NCI-H460 (cell line): ENCODE data around the gene PC. TPM values are rescaled to one million over a fixed set of nuclear protein-coding genes. Genes with fewer than 3 reads are reported as not detected.

Source experiments
- DNase-seq: peaks from one replicate; pipeline ENCODE4 v3.0.0-alpha.2; 2016; ENCODE audit warnings: low read depth; ENCODE audit errors: extremely low read depth
- total RNA-seq: library from RNA; depleted of rRNA; stranded (reverse); fragments of >200 nt; shearing (Covaris generic); gene quantifications from 2 replicates; pipeline ENCODE4 v1.2.3, GENCODE V29; 2014

PC gene
- total RNA-seq, 1 experiment from 2014 or later: 22.2 TPM

DNA sequence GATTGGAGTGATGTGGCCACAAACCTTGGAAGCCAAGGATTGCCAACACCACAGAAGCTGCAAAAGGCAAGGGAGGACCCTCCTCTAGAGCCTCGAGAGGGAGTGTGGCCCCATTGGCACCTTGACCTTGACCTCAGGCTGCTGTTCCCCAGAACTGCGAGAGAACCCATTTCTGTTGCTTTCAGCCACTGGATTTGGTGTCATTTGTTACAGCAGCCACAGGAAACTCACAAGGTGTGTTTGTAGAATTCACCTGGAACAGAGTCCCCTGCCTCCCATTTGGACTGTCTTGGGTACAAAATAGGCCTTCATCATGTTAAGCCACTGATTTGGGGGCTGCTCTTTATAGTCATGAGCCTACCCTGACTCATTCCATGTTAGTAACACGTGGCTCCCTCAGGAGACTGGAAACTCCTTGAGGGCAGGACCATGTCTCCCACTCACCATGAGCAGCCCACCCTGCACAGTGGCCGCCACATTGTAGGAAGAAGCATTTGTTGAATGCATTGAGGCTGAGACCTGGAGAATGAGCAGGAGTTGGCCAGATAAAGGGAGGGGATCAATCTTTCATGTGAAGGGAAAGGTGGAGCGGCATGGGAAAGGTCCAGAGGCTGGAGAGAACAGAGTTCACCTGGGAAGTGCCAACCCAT lies 25.2 kb upstream of the PC start:
- DNase-seq: no peak

DNA sequence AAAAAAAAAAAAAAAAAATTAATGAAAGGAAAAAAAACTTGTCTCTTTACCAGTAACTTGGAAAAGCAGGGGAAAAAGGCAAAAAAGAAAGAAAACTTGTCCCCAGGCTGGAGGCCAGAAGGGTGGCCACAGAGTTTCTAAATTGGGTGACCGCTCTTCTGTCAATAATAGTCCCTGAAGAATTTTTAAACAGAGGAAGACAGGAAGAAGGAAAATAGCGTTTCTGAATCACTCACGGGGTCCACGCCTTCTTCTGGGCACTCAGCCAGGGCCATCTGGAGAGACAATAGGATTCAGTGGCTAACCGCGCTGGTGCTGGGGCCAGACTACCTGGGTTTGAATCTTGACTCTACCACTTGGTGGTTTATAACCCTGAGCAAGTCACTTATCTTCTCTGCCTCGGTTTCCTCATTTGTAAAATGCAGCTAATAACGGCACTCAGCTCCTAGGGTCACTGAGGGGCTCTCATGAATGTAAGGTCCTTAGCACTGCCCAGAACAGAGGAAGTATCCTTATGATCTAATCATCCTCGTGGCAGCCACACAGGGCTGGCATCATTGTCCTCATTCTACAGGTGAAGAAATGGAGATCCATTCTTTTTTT lies 23.9 kb upstream of the PC start:
- peak; percentile 70 for DNase-seq

DNA sequence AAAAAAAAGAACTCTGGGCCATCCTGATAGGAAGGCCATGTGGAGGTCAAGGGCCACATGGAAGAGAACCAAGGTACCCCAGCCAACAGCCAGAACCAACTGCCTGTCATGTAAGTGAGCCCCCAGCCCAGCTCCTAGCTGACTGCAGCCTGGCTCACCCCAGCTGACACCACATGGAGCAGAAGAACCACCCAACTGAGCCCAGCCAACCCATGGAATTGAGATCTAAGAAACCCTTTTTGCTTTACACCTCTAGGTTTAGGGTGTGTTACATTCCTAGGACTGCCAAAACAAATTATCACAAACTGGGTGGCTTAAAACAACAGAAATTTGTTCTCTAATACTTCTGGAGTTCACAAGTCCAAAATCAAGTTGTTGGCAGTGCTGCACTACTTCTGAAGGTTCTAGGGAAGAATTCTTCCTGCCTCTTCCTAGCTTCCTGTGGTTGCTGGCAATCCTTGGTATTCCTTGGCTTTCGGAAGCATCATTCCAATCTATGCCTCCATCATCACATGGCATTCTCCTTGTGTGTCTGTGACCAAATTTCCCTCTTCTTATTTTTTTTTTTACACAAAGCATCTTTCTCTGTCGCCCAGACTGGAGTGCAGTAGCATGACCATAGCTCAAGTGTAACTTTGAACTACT lies 21.3 kb upstream of the PC start:
- DNase-seq: no peak

DNA sequence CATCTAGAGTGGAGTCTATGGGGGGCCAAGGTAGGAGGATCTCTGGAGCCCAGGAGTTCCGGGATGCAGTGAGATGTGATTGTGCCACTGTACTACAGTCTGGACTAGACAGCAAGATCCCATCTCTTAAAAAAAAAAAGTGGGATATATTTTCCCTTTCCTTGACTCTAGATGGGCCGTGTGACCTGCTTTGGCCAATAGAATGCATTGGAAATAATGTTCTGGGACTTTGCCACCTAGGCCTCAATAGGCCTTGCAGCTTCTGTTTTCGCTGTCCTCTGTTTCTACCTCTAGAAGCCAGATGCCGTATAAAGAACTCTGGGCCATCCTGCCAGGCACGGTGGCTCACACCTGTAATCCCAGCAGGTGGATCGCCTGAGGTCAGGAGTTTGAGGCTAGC lies 20.5 kb upstream of the PC start:
- no peak for DNase-seq

DNA sequence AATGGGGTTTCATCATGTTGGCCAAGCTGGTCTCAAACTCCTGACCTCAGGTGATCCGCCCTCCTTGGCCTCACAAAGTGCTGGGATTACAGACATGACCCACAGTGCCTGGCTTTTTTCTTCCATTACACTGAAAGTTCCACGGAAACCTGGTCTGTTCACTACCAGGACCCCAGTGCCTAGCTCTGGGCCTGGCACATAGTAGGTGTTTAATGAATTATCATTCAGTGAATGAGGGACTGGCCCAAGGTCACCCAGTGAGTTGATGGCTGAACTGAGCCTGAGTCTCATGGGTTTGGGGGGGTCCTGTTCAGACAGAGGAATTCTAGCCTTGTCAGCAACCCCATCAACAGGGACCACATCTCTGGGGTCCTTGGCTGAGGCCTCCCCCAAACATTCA lies 20.0 kb upstream of the PC start:
- no peak for DNase-seq

DNA sequence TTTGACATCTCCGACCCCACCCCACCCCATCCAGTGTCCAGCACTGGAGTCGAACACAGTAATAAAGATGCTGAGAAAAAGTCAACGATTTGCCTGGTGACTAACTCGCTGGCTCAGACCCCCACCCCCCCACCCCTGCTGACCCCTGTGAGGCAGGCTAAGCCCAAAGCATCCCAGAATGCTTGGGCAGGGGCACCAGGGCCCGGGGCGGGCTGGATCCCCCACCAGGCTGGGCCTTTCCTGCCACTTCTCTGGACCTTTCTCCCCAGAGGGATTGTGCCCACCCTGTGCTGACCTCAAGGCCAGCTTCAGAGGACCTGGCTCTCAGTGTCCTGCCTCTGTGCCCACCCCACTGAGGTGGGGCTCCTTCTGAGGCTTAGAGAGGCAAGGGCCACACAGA lies 18.7 kb upstream of the PC start:
- no peak for DNase-seq

DNA sequence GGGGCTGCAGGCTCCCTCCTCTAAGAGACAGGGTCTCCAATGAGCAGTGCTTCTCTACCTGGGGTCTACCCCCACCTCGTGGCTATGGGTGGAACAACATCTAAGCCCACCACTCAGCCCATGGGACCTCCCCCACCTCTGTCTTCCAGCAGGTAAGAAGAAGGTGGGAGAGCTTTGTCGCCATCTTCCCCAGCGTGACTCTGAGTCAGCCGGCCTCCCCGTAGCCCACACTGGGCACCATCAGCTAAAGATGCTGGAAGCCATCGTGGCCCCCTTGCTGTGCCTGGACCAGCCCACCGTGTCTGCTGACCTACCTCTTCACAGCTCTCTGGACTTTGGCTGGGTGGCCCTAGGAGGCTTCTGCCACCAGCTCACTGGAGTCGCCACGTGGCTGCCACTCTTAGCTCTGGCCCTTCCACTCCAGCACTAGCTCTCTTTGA lies 17.9 kb upstream of the PC start:
- no peak for DNase-seq

DNA sequence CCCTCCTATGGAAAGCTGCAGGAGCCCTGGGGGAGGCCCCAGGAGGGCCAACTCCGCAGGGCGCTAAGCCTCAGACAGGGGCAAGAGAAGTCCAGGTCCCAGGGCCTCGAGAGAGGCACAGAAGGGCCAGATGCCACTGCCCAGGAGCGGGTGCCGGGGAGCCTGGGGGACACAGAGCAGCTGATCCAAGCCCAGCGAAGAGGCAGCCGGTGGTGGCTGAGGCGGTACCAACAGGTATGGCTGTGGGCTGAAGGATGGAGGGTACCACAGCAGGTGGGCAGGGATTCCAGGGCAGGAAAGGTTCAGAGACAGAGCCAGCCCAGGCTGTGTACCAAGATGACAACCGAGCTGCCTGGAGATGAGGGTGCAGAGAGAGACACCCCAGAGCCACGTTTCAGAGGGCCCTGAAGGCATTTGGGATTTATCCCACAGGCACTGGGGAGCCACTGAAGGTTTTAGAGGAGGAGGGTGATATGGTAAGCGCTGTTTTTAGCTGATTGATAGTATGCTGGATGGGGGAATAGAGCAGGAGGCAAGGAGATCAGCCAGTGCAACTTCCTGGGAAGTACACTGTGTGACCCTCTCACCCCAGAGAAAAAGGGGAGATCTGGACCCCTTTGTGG lies 17.3 kb upstream of the PC start:
- no peak for DNase-seq

DNA sequence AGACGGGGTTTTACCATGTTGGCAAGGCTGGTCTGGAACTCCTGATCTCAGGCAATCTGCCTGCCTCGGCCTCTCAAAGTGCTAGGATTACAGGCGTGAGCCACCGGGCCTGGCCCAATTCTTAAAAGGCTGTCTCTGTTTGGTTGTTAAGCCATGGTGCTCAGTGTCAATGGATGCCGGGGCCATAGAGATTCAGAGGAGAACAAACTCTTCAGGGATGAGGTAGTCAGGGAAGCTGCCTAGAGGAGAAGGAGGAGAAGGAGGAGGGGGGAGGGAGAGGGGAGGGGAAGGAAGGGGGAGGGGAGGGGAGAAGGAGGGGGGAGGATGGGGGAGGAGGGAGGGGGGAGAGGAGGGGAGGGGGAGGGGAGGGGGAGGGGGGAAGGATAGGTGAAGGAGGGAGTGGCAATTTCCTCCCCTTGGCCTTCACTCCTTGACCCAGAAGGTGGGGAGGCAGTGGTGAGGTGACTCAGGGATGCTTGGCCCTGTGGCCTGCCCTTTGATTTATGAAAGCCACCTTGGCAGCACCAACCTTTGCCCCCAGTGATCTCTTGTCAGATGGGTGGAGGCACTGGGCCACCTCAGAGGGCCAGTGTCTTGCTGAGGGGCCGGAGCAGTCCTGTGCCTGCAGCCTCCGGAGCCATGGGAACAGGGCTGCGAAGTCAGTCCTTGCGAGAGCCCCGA lies 16.7 kb upstream of the PC start, which contains the start of gene C11orf86:
C11orf86 (plus strand) TSS at position 581 of the 681 bp plus-strand sequence; CDS start at position 640, 59 bp downstream.
- no peak for DNase-seq

DNA sequence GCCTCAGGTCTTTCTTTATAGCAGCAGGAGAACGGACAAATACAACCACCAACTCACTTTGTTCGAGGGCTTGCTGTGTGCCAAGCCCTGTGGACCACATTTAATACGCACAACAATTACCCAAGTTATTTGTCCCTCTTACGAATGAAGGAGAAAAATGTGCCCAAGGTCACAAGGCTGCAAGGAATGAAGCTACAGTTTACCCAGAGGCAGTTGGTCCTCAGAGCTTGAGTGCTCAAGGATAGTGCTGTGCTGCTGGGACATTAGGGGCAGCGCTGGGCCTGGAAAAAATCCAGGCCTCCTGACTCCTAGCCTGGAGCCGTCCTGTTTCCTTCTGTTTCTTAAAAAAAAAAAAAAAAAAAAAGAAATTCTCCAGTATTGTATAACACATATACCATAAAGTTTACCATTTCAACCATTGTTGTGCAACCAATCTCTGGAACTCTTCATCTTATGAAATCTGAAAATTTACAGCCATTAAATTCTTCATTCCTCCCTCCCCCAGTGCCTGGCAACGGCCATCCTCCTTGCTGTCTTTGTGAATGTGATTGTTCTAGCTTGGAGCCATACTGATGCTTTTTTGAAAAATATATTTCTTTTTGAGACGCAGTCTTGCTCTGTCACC lies 15.9 kb upstream of the PC start:
- DNase-seq: no peak

DNA sequence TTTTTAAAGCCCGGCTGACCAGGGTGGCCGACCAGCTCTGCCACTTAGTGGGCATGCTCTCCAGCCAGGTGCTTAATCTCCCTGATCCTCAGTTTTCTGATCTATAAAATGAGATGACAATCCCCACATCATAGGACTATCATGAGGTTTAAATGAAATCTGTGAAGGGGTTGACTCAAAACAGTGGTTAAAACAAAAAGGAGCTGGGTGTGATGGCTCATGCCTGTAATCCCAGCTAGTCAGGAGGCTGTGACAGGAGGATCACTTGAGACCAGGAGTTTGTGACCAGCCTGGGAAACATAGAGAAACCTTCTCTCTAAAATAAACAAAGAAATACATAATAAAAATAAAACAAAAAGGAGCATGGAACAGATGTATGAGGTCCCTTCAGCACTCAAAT lies 13.3 kb upstream of the PC start:
- no peak for DNase-seq

DNA sequence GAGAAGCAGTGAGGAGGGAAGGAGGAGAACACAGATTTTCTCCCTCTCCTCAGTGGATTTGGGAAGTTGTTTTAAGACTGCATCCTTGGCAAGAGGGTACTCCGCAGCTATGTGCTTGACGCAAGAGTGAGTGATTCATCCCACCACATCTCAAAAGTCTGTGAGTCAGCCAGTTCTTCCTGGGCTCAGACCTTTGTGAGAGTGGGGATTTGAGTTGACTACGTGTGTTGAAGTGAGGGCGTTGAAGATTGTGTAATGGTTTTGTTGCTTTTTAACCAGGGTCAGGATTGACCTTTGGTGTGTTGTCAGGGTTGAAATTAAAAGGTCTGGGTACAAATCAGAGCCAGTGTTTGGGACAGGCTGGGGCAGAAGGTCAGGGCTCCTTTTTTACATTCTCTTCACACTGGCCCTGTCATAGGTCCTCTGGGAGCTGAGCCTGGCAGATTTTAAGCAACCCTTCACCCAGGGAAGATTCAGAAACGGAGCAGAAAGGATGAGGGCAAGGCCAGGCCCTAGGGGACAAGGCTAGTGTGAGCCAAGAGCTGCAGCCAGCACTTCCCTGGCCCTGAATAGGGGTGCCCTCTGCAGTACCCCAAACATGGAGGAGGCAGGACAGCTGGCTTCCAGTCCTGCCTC lies 12.7 kb upstream of the PC start:
- DNase-seq: peak; percentile 96

DNA sequence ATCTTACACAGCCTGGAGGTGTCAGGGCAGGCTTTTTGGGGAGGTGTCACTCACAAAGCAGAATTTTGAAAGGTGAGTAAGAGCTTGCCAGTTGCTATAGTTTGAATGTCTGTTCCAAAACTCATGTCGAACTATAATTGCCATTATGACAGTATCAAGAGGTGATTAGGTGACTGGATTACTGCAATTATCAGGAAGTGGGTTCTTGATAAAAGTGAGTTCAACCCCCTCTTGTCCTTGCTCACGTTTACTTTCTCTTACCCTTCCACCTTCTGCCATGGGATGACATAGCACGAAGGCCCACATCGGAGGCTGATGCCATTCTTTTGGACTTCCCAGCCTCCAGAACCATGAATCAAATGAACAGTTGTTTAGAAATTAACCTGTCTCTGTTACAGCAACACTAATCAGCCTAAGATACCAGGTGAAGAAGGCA lies 12.2 kb upstream of the PC start:
- no peak for DNase-seq

DNA sequence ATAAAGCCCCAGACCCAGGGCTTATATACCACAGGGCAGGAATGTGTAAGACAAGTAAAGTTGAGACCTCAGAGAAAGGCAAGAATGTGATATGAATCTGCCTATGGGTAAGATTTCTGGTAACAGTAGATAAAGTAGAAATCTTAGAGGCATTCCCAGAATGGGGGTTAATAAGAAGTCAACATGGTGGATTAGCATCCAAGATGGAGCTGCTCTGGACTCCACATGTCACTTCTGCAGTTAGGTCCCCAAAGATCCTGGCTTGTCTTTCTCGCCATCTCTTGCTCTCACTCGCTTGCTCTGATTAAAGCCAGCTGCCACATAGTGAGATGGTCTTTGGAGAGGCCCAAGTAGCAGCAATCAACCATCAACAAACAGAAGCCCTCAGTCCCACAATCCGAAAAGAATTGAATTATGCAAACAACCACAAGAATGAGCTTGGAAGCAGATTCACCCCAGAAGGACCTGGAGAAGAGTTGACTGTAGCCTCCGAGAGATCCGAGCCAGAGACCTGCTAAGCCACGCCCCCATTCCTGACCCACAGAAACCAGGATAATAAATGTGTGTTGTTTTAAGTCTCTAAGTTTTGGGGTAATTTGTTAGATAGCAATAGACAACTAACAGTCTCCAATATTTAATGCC lies 11.5 kb upstream of the PC start:
- no peak for DNase-seq

DNA sequence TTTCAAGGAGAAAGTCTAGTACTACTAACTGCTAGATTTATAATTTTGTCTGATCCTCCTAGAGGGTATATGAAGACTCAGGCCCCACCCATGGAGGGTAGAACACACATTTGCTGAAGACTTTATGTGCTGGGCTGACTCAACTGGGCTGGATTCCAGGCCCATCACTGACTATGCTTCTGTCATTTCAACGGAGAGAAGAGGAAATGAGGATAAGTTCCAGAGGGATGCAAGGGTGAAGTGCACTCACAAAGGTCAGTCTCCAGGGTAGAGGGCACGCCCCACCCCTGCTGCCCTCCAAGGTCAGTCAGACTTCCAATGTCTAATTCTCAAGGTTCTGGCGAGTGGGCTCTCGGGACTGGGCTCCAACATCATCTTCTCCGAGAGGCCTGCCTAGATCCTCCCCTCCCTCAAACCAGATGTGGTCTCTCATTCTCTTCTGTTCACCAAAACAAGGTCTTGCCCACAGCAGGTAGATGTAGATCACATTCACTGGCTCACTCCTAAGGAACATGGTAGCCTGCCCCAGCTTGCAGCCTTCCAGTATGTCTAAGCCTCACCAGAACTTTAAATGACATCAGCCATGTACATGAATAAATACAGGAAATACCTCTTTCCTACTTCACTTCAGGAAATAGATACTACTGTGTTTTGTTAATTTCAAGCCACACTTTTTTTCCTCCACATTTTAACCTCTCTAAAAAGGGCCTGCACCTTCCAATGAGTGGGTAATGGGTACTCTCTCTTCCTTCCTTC lies 9.7 kb upstream of the PC start:
- no peak for DNase-seq

DNA sequence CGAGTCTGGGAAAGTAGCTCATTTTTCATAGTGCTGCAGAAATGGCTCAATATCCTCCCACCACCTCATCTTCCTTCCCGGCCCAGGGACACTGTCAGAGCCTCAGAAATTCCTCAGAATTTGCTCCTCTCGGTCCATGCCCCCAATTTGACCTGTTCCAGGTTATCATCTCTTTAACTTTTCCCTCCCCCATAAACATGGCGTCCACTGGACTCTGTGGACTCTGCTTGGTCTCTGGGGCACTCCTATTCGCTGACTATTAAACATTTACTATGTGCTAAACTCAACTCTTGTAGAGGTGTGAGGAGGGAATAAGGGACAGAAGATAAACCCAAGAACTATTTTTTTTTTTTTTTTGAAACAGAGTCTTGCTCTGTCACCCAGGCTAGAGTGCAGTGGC lies 8.2 kb upstream of the PC start:
- no peak for DNase-seq

DNA sequence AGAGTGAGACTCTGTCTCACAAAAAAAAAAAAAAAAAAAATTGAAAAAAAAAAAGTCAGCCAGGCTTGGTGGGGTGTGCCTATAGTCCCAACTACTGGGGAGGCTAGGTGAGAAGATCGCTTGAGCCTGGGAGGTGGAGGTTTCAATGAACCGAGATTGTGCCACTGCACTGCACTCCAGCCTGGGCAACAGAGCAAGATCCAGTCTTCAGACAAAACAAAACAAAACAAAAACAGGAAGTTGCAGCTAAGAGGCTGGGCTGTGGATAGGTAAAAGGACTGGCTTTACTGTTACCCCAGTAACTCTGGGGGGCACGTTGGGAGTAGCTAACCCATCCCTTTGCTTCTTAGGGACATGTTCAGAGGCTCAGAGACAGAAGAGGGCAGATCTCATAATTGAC lies 6.3 kb upstream of the PC start:
- no peak for DNase-seq

DNA sequence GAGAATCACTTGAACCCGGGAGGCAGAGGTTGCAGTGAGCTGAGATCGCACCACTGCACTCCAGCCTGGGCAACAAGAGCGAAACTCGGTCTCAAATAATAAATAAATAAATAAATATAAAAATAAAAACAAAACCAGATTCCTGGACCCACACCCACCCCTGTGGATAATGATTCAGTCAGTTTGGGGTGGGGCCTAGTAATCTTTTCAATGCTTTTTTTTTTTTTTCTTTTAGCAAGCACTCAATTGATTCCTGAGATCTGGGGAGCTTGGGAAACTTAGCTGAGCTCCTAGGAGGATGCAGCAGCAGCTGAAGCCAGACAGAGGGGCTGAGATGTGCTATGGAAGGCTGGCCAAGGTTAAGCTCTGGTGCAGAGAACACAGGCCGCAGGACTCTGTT lies 4.6 kb upstream of the PC start:
- no peak for DNase-seq

DNA sequence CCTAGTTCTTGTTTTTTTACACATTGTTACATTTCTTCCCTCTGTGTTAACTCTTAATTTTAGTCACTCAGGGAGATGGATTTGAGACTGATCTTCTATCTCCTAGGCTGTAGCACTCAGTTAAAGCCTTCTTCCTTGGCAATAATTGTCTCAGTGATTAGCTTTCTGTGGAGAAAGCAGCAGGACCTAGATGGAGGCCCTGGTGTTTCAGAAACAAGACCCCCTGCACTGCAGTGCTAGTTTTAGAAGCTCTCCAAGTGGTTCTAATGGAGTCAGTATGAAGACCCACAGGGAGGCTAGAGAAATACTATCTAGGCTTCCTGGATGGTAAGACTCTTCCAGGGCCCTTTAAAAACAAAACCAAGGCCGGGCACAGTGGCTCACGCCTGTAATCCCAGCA lies 4.1 kb upstream of the PC start:
- no peak for DNase-seq
